GM23248 (cell line): ENCODE results near the gene COQ8B. TPM values are rescaled to one million over a fixed set of nuclear protein-coding genes. Genes with fewer than 3 reads are reported as not detected.
"Not testable (repeated sequence)": the region's sequence is repeated elsewhere in the genome, so short reads cannot be mapped to it uniquely, and the experiment has no call there.

Experiments
- DNase-seq: peaks from one replicate; pipeline ENCODE4 v3.0.0-alpha.2; 2015
- H2AFZ ChIP-seq: fragments of 200-600 bp; sonication (generic); 2 replicates; pipeline ENCODE4 v1.6.1; 2016; ENCODE audit warnings: antibody characterized with exemption
- H3F3A ChIP-seq: fragments of 200-600 bp; sonication (generic); 2 replicates; pipeline ENCODE4 v1.6.1; 2016; ENCODE audit warnings: mild to moderate bottlenecking, antibody characterized with exemption, mixed run types; ENCODE audit not compliant: insufficient read depth
- H3K27ac ChIP-seq: fragments of 200-600 bp; sonication (generic); 2 replicates; pipeline ENCODE4 v1.5.1; 2016; ENCODE audit warnings: mild to moderate bottlenecking
- H3K27me3 ChIP-seq: fragments of 200-600 bp; sonication (generic); replicated peaks from 2 replicates; pipeline ENCODE4 v1.6.1; 2016; ENCODE audit warnings: mild to moderate bottlenecking; ENCODE audit not compliant: insufficient read depth
- H3K36me3 ChIP-seq: fragments of 200-600 bp; sonication (generic); 2 replicates; pipeline ENCODE4 v1.6.1; 2016; ENCODE audit warnings: low read depth, mild to moderate bottlenecking
- H3K4me1 ChIP-seq: fragments of 200-600 bp; sonication (generic); 2 replicates; pipeline ENCODE4 v1.6.1; 2016; ENCODE audit warnings: mild to moderate bottlenecking; ENCODE audit not compliant: insufficient read depth
- H3K4me2 ChIP-seq: fragments of 200-600 bp; sonication (generic); one replicate; pipeline ENCODE4 v1.6.1; 2016; ENCODE audit warnings: mild to moderate bottlenecking; ENCODE audit not compliant: unreplicated experiment
- H3K4me3 ChIP-seq: fragments of 200-600 bp; sonication (generic); 2 replicates; pipeline ENCODE4 v1.5.1; 2016; ENCODE audit warnings: mild to moderate bottlenecking
- H3K79me2 ChIP-seq: fragments of 200-600 bp; sonication (generic); 2 replicates; pipeline ENCODE4 v1.6.1; 2016; ENCODE audit warnings: mild to moderate bottlenecking; ENCODE audit not compliant: insufficient read depth
- H3K9ac ChIP-seq: fragments of 200-600 bp; sonication (generic); 2 replicates; pipeline ENCODE4 v1.6.1; 2016; ENCODE audit warnings: mild to moderate bottlenecking
- H3K9me2 ChIP-seq: fragments of 200-600 bp; sonication (generic); 2 replicates; pipeline ENCODE4 v1.6.1; 2016; ENCODE audit warnings: mixed run types, mild to moderate bottlenecking, moderate library complexity; ENCODE audit not compliant: insufficient read depth
- H3K9me3 ChIP-seq: fragments of 200-600 bp; sonication (generic); one replicate; pipeline ENCODE4 v1.6.1; 2017; ENCODE audit warnings: low read depth
- H4K20me1 ChIP-seq: fragments of 200-600 bp; sonication (generic); 2 replicates; pipeline ENCODE4 v1.6.0; 2016; ENCODE audit not compliant: insufficient read depth
- EZH2 ChIP-seq: fragments of 200-600 bp; sonication (generic); IDR thresholded peaks from 2 replicates; pipeline ENCODE4 v1.6.1; 2018; ENCODE audit warnings: antibody characterized with exemption, mild to moderate bottlenecking; ENCODE audit not compliant: insufficient read depth, poor library complexity, severe bottlenecking
- EZH2phosphoT487 ChIP-seq: fragments of 200-600 bp; sonication (generic); IDR thresholded peaks from 2 replicates; pipeline ENCODE4 v1.6.1; 2018; ENCODE audit warnings: antibody characterized with exemption, moderate library complexity, mild to moderate bottlenecking, low read depth; ENCODE audit not compliant: insufficient read depth
- WGBS, 2 experiments: methylation state at CpG; one replicate each; pipeline ENCODE4 v1.1.6; 2015 to 2017; ENCODE audit warnings: low lambda C conversion rate in 2 of 2, low coverage in 1 of 2; ENCODE audit errors: missing lambda C conversion rate in 2 of 2; 5-methylcytosine and 5-hydroxymethylcytosine counted together
- in situ Hi-C: fragments of 300-500 bp; cut with MboI; formaldehyde crosslinking; loops from 2 replicates; pipeline ENCODE4 v1.15.0; 2020
- polyA plus RNA-seq: library from polyadenylated mRNA; unstranded; fragments of >200 nt; fragmentation: Nextera tagmentation; extraction: Ambion mirVana; gene quantifications from 2 replicates; pipeline ENCODE4 v1.2.1, GENCODE V29; 2016
- total RNA-seq: library from RNA; depleted of rRNA; stranded (reverse); fragments of >200 nt; shearing (Covaris generic); gene quantifications from 2 replicates; pipeline ENCODE4 v1.2.3, GENCODE V29; 2014; rRNA removed

Gene COQ8B
- total RNA-seq, result 28.6 and 43.4 TPM in 2 replicates
- polyA plus RNA-seq, result 13.4 and 15.2 TPM in 2 replicates

- in situ Hi-C loops, result no loop called here
- Histone ChIP-seq H3K27me3 (no peaks in the 10 kb centered on the region), H3F3A (peaks cover 40% of the 10 kb centered on the region), H3K79me2 (peaks cover 51% of the 10 kb centered on the region), H3K27ac (peak within 1 kb of the TSS; percentile 100), H3K4me3 (peak within 1 kb of the TSS; percentile 79), H3K9me3 (no peaks in the 10 kb centered on the region), H2AFZ (peak within 1 kb of the TSS; percentile 51), H3K9me2 (no peaks in the 10 kb centered on the region), H4K20me1 (no peaks in the 10 kb centered on the region), H3K36me3 (no peaks in the 10 kb centered on the region), H3K9ac (peak within 1 kb of the TSS; percentile 96), H3K4me2 (peak within 1 kb of the TSS; percentile 97), H3K4me1 (peaks cover 19% of the 10 kb centered on the region)
- WGBS, 2 experiments, result 1 to 3% methylated on average over 35 to 57 of the region's 76 CpGs
- peak; percentile 99 for DNase-seq
- TF ChIP-seq EZH2phosphoT487 (no peak), EZH2 (no peak)
Observed at GRCh38 chr19:40716482-40717324, at the start of gene COQ8B, which contains the start of gene ITPKC. TSS of gene COQ8B (minus strand) at chr19:40716886. CDS start at chr19:40714632, 2,254 bp downstream. TSS of gene ITPKC (plus strand) at chr19:40717112. CDS start at chr19:40717136, 24 bp downstream.

- Histone ChIP-seq H3K79me2 (0 out of 2 replicates have a peak, but pooled peaks cover 11% of the 10 kb centered on the region), H3K36me3 (peaks cover 42% of the 10 kb centered on the region)
- in situ Hi-C loops, H3F3A ChIP-seq, H3K27me3 ChIP-seq, H2AFZ ChIP-seq, H3K27ac ChIP-seq, H3K4me2 ChIP-seq, H3K4me3 ChIP-seq, DNase-seq, H3K9ac ChIP-seq, H4K20me1 ChIP-seq, H3K9me2 ChIP-seq, H3K4me1 ChIP-seq, H3K9me3 ChIP-seq: not testable (repeated sequence)
- 91 to 97% methylated on average over 13 of the region's 13 CpGs for WGBS, 2 experiments
Observed at GRCh38 chr19:40766385-40766784, 49.7 kb upstream of the COQ8B start.

- H3F3A ChIP-seq, result 0 out of 2 replicates have a peak, but pooled peaks cover 5% of the 10 kb centered on the region
- no peak overlapping the region for H2AFZ ChIP-seq
- H3K4me2 ChIP-seq, result no peak overlapping the region
- DNase-seq, result no peak
- no peak overlapping the region for H3K9ac ChIP-seq
- H3K36me3 ChIP-seq, result peaks cover 57% of the 10 kb centered on the region
- TF ChIP-seq EZH2phosphoT487 (no peak), EZH2 (no peak)
- no peaks in the 10 kb centered on the region for H4K20me1 ChIP-seq
- no peak overlapping the region for H3K27ac ChIP-seq
- no peaks in the 10 kb centered on the region for H3K9me2 ChIP-seq
- in situ Hi-C loops, result no loop called here
- H3K79me2 ChIP-seq, result peaks cover 30% of the 10 kb centered on the region
- WGBS, 2 experiments, result 89 to 94% methylated on average over 10 of the region's 10 CpGs
- no peaks in the 10 kb centered on the region for H3K9me3 ChIP-seq
- H3K4me1 ChIP-seq, result no peaks in the 10 kb centered on the region
- H3K4me3 ChIP-seq, result no peak overlapping the region
- H3K27me3 ChIP-seq, result no peaks in the 10 kb centered on the region
Observed at GRCh38 chr19:40763963-40764362, 47.3 kb upstream of the COQ8B start.

- no peaks in the 10 kb centered on the region for H4K20me1 ChIP-seq
- H3K36me3 ChIP-seq, result peaks cover 60% of the 10 kb centered on the region
- H3K27me3 ChIP-seq, result no peaks in the 10 kb centered on the region
- WGBS, 2 experiments, result 96 to 97% methylated on average over 7 of the region's 7 CpGs
- no peaks in the 10 kb centered on the region for H3K4me1 ChIP-seq
- no peaks in the 10 kb centered on the region for H3K9me3 ChIP-seq
- no peak overlapping the region for H2AFZ ChIP-seq
- no peak overlapping the region for H3K9ac ChIP-seq
- H3K79me2 ChIP-seq, result peaks cover 34% of the 10 kb centered on the region
- DNase-seq, result no peak
- no peak overlapping the region for H3K4me3 ChIP-seq
- H3K9me2 ChIP-seq, result no peaks in the 10 kb centered on the region
- H3K27ac ChIP-seq, result no peak overlapping the region
- in situ Hi-C loops, result no loop called here
- no peak overlapping the region for H3K4me2 ChIP-seq
- H3F3A ChIP-seq, result 0 out of 2 replicates have a peak, but pooled peaks cover 5% of the 10 kb centered on the region
- no peak for TF ChIP-seq EZH2
- TF ChIP-seq EZH2phosphoT487, result no peak
Observed at GRCh38 chr19:40763526-40763925, 46.8 kb upstream of the COQ8B start.
